K562 (cell line): Measurements from ENCODE around the gene SH3TC1.

Experiments used
- HDAC6 ChIP-seq: IDR thresholded peaks from 2 replicates; pipeline ENCODE4 v1.6.1; 2012; ENCODE audit warnings: low read depth, mild to moderate bottlenecking, control low read depth, inconsistent platforms, low read length, moderate library complexity
- HNRNPL ChIP-seq: fragments of 200-400 bp; formaldehyde crosslinking; IDR thresholded peaks from 2 replicates; pipeline ENCODE4 v1.6.1; 2017; ENCODE audit warnings: low read depth, mild to moderate bottlenecking, low read length
- MYNN ChIP-seq, 2 experiments: sonication (generic); formaldehyde crosslinking in 1 of 2; IDR thresholded peaks; 2 replicates each; pipeline versions ENCODE4 v1.5.0 to v1.6.1; 2016 to 2020; ENCODE audit warnings: antibody characterized with exemption in 1 of 2, missing genetic modification reagents in 1 of 2
- RFX1 ChIP-seq: fragments of 450-650 bp; IDR thresholded peaks from 2 replicates; pipeline ENCODE4 v1.6.1; 2016; ENCODE audit warnings: mild to moderate bottlenecking, moderate library complexity
- TBL1XR1 ChIP-seq, 2 experiments: IDR thresholded peaks; 2 replicates each; pipeline ENCODE4 v1.6.1; 2012; ENCODE audit warnings: improper control_type of control experiment in 2 of 2, low read length in 2 of 2, mild to moderate bottlenecking in 1 of 2
- ZNF609 ChIP-seq: sonication (generic); formaldehyde crosslinking; IDR thresholded peaks from 2 replicates; pipeline ENCODE4 v1.8.1; 2023; ENCODE audit warnings: missing genetic modification reagents, mild to moderate bottlenecking, borderline replicate concordance

- no peak for TF ChIP-seq HDAC6
- TF ChIP-seq TBL1XR1 (IDR thresholded peaks at IDR 0.05; ENCODE audit: low read length in 2 of 2) = no peak
- no peak for TF ChIP-seq RFX1
- TF ChIP-seq ZNF609 (CRISPR knock-in tag) = no peak
- no peak for TF ChIP-seq HNRNPL
- TF ChIP-seq MYNN (IDR thresholded peaks at IDR 0.05) = no peak
- TF ChIP-seq MYNN (CRISPR knock-in tag; IDR thresholded peaks at IDR 0.05) = no peak
These were observed 45.6 kb upstream of the SH3TC1 start for GRCh38 chr4:8153441-8153840.
